ENCODE data around the gene CCDC24.

CCDC24 gene

GRCh38 chr1:43960798-43961197 lies 30.6 kb upstream of the CCDC24 start:
- H3K27me3 ChIP-seq (replicated peaks): no peaks in the 10 kb centered on the region
- peaks cover 26% of the 10 kb centered on the region for H3K36me3 ChIP-seq (replicated peaks)
- H3K4me3 ChIP-seq (ENCODE audit: low read depth, low read length): no peak overlapping the region
- in situ Hi-C loops (cut with HindIII; ENCODE audit: low pct_ligation_motif_present, low sequenced_read_pairs): no loop called here
- TF ChIP-seq, protein P1, sequence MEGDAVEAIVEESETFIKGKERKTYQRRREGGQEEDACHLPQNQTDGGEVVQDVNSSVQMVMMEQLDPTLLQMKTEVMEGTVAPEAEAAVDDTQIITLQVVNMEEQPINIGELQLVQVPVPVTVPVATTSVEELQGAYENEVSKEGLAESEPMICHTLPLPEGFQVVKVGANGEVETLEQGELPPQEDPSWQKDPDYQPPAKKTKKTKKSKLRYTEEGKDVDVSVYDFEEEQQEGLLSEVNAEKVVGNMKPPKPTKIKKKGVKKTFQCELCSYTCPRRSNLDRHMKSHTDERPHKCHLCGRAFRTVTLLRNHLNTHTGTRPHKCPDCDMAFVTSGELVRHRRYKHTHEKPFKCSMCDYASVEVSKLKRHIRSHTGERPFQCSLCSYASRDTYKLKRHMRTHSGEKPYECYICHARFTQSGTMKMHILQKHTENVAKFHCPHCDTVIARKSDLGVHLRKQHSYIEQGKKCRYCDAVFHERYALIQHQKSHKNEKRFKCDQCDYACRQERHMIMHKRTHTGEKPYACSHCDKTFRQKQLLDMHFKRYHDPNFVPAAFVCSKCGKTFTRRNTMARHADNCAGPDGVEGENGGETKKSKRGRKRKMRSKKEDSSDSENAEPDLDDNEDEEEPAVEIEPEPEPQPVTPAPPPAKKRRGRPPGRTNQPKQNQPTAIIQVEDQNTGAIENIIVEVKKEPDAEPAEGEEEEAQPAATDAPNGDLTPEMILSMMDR (IDR thresholded peaks at IDR 0.05; ENCODE audit: low read depth, low read length, missing control alignments): no peak
- H3K27ac ChIP-seq: no peak overlapping the region
- no peak for DNase-seq

DNA sequence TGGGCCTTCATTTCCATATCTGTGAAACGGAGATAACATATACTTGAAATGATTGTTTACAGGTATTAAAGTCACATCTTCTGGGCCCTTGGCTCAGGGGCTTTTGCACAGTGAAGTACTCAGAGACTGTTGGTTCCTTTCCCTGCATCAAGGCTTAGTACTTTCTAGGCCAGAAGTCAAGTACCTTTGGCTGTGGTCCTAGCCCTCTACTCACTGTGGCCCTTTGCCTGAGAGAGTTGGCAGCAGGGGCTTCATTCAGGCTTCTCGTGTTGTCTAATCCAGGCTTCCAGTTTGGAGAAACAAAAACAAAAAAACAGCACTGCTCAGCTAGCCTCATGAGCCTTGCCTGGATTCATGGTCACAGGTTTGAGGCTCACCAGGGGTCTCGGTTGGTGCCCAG lies 29.7 kb upstream of the CCDC24 start:
- TF ChIP-seq, protein P1 (IDR thresholded peaks at IDR 0.05; ENCODE audit: low read depth, low read length, missing control alignments): no peak
- H3K27ac ChIP-seq: no peak overlapping the region
- DNase-seq: no peak
- H3K4me3 ChIP-seq (ENCODE audit: low read depth, low read length): no peak overlapping the region
- H3K36me3 ChIP-seq (replicated peaks): peaks cover 23% of the 10 kb centered on the region
- H3K27me3 ChIP-seq (replicated peaks): no peaks in the 10 kb centered on the region
- in situ Hi-C loops (cut with HindIII; ENCODE audit: low pct_ligation_motif_present, low sequenced_read_pairs): no loop called here

DNA sequence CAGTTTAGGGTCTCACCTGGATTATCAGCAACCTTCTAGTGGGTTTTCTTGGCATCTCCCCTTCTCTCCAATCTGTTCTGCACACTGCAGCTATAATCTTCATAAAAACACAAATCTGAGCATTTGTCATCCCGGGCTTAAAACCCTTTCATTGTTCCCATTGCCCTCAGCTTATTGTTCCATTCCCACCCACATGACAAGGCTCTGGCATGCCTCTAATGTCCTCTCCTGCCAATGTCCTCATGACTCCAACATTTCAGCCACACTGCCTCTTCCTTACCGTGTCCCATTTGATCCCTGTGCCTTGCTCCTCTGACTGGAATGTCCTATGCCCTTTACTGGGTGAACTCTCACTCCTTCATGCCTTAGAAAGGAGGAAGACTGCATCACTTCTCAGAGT lies 29.1 kb upstream of the CCDC24 start:
- in situ Hi-C loops (cut with HindIII; ENCODE audit: low pct_ligation_motif_present, low sequenced_read_pairs): no loop called here
- H3K36me3 ChIP-seq (replicated peaks): peaks cover 21% of the 10 kb centered on the region
- TF ChIP-seq, protein P1 (IDR thresholded peaks at IDR 0.05; ENCODE audit: low read depth, low read length, missing control alignments): no peak

DNA sequence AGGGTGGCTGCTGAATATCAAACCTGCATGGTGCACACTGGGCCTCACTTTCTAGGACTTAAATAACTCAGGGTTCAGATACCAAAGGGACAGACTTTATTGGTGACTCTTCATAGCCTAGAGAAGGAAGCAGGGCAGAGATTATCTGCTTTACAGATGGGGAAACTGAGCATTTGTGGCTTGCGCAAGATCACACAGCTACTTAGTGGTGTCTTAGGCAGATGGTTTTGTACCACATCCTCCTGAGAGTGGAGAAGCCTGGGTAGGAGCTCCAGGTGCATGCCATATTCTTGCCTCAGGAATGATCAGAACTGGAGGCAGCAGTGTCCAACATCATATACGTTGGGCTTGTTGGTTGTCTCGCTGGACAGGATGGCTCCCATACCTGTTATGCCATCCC lies 28.4 kb upstream of the CCDC24 start:
- Histone ChIP-seq H3K27me3 (replicated peaks) (no peaks in the 10 kb centered on the region), H3K36me3 (replicated peaks) (peaks cover 16% of the 10 kb centered on the region), H3K27ac (no peak overlapping the region), H3K4me3 (ENCODE audit: low read depth, low read length) (no peak overlapping the region)
- in situ Hi-C loops (cut with HindIII; ENCODE audit: low pct_ligation_motif_present, low sequenced_read_pairs): no loop called here
- TF ChIP-seq, protein P1 (IDR thresholded peaks at IDR 0.05; ENCODE audit: low read depth, low read length, missing control alignments): no peak
- no peak for DNase-seq

More for the DNA sequence above, 29.1 kb upstream of the CCDC24 start:
- DNase-seq: no peak
- H3K27me3 ChIP-seq (replicated peaks): no peaks in the 10 kb centered on the region
- no peak overlapping the region for H3K27ac ChIP-seq
- H3K4me3 ChIP-seq (ENCODE audit: low read depth, low read length): no peak overlapping the region

GRCh38 chr1:43963890-43964289 lies 27.5 kb upstream of the CCDC24 start:
- Histone ChIP-seq H3K4me3 (ENCODE audit: low read depth, low read length) (no peak overlapping the region), H3K27ac (no peak overlapping the region), H3K27me3 (replicated peaks) (no peaks in the 10 kb centered on the region), H3K36me3 (replicated peaks) (peaks cover 11% of the 10 kb centered on the region)
- in situ Hi-C loops (cut with HindIII; ENCODE audit: low pct_ligation_motif_present, low sequenced_read_pairs): no loop called here
- TF ChIP-seq, protein P1 (IDR thresholded peaks at IDR 0.05; ENCODE audit: low read depth, low read length, missing control alignments): no peak
- DNase-seq: no peak

GRCh38 chr1:43965316-43965715 lies 26.1 kb upstream of the CCDC24 start:
- Histone ChIP-seq H3K36me3 (replicated peaks) (peaks cover 9% of the 10 kb centered on the region), H3K27ac (no peak overlapping the region), H3K4me3 (ENCODE audit: low read depth, low read length) (no peak overlapping the region), H3K27me3 (replicated peaks) (no peaks in the 10 kb centered on the region)
- TF ChIP-seq, protein P1 (IDR thresholded peaks at IDR 0.05; ENCODE audit: low read depth, low read length, missing control alignments): no peak
- DNase-seq: no peak
- in situ Hi-C loops (cut with HindIII; ENCODE audit: low pct_ligation_motif_present, low sequenced_read_pairs): no loop called here
